Measurements from ENCODE around the gene PTCD2.
A peak's percentile ranks its signal among the peaks of the same experiment; 100 is the strongest.
"Not testable (repeated sequence)": the region's sequence is repeated elsewhere in the genome, so short reads cannot be mapped to it uniquely, and the experiment has no call there.

The PTCD2 gene

DNA sequence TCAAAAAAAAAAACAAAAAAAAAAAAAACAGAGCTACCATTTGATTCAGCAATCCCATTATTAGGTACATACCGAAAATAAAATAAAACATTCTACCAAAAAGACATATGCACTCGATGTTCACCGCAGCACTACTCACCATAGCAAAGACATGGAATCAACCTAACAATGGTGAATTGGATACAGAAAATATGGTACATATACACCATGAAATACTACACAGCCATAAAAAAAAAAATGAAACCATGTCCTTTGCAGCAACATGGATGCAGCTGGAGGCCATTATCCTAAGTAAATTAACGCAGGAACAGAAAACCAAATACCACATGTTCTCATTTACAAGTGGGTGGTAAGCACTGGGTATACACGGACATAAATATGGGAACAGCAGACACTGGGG lies 21.5 kb upstream of the PTCD2 start:
- no peak for DNase-seq

DNA sequence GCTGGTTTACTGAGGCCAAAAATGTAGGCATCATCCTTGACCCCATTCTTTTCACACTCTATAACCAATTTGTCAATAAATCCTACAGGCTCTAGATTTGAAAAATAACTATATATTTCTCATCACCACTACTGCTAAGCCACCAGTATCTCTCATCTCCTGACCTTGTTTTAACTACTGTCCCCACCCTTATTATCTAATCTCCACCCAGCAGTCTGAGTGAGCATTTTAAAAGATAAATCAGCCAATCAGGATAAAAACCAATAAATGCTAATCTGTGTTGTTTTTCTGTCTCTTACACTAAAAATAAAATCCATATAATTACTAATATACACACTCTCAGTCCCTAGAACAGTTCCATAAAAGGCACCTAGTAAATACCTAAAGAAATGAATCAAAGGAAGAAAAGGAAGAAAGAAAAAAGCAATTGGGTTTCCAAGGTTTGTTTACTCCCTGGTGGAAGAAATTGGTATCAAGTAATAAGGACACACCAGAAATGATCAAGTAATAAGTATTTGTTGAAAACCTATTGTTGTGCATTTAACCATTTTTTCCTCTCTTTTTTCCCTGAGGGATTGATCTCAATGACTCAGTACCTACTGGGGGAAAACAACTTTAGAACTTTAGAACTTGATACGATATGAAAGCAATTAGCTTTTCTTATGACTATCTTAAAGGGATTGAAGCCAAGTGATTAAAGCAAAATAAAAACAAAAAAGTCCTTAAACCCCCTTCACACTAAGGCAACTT lies 19.4 kb upstream of the PTCD2 start:
- no peak for DNase-seq

DNA sequence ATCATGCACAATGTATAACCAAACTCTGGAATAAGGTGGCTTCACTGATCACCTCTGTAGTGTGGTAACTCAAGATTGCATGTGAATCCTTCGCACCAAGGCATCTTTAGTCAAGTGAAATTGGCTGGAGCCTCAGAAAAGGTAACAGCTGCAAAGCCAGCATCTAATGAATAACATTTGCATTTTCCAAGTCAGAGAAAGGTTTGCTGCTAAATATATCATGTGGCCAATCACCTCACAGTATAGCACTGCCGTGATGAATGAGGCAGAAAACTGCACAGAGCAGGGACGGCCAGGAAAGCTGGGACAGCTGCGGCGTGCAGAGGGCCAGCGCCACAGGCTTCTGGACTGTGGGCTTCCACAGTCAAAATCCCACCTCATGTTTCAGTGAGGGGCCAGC lies 18.6 kb upstream of the PTCD2 start:
- DNase-seq: no peak

DNA sequence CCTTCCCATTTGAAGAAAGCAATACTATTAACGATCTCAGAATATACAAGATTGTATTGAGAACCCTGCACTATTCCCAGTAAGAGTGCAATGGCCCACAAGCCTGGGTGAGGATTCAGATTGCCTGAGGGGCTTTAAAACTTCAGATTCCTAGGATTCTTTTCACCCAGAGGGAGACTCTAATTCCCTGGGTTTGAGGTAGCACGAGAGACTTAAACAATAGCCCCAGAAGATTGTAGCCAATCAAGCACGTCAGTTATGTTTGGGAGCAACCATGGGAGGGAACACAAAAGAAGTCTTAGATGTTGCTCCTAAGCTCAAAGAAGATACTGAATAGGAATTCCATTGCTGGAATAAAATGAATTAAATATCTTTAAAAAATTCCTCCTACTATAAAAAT lies 18.0 kb upstream of the PTCD2 start:
- no peak for DNase-seq

DNA sequence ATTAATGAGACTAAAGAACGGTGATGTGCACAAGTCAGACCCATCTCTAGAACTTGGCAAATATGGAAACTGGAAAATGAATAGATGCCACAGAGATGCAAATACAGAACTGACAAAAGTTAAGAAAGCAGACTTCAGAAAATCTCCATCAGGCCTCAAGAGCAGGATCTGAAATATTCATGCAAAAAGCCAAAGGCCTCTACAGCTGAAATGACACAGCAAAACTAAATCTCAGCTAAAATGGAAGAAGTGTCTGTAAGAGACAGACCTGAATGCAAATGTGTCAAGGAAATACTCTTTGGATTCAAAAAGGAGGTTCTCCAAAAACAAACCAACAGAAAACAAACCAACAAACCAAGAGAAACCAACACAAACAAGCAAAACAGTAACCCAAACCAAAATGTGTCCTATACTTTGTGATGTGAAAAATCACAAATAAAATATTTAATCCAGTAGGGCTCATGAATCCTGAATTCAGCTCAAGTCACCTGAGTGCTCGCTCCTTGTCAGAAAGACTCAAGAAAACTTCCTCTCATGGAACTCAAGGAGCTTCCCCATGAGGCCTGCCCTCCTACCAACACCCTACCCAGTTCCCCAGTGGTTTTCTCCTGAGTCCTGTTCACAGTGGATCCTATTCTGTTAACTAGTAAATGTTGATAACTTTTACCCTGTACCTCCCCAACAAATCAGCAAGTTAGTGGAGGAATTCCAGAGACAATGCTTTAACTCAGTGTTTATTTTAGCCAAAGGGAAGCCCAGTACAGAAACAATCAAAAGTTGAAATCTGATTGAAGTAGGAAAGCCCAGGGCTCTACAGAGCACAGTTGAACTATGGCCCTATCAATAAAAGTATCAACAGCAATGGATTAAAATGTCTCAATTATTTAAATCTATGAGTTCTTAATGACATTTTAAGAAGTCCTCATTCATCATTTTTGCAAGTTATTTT lies 14.7 kb upstream of the PTCD2 start:
- DNase-seq: no peak

DNA sequence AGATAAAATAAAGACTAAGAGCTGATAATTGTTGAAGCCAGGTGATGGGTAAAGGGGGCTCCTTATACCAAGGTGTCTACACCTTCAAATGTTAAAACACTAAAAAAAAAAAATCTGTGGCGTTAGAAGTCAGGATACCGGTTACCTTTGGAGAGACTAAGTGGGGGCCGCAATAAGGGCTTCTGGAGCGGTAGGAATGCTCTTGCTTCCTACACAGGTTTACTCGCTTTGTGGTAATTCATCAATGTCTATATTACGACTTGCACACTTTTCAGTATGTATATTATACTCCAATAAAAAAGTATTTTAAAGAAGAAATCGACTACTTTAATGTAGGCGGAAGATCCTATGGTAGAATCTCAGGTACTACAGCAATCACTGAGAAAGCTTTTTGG lies 12.6 kb upstream of the PTCD2 start:
- DNase-seq: no peak

DNA sequence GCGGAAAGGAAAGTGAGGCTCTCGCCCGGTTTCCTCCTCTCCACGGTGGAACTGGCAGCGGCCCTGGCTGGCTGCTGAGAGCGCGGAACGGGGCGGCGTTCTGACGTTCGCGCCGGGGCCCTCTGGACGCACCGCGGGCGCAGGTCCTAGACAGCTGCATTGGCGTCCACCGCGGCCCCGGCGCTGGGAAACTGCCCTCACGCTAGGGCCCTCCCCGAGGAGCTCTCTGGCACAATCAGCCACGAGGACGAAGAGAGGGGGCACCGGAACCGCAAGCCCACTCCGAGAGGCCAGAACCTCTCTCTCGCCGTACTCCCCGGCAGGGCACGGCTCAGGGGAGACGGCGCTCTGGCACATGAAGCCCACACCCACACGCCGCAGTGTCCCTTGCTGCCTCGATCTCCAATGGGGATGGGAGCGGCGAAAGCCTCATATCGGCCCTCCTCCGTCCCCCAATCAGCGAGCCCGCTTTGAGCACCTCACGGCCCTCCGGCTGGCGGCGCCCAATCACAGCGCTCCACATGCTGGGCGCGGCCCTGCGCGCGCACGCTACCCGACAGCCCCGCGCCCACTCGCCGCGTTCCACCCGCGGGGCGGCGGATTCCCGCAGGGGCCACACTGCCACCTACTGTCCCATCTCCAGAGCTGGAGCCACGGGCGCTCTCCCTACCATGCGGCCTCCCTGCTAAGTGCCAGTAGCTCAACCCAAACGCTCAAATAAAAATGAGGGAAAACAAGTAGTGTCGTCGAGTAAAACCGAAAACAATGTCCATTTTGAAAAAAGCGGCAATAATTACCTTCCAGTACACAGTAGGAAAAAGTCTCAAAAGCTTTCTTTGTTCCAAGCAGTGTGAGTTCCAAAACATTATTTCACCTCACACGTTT lies 12.0 kb upstream of the PTCD2 start:
- peak; percentile 97 for DNase-seq

DNA sequence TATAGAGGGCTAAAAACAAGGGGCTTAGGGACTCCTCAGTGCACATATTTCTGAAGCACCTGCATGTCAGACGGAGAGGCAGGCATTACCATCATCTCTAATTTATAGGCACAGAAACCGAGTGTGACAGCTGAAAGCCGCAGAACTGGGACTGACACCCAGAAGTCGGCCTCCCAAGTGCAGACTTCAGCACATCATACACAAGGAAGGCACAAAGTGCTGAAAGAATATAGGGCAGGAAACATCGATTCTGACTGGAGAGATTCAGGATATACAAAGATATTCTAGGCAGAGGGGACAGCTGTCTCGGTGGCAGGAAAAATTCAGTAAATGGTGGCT lies 11.4 kb upstream of the PTCD2 start:
- DNase-seq: no peak

DNA sequence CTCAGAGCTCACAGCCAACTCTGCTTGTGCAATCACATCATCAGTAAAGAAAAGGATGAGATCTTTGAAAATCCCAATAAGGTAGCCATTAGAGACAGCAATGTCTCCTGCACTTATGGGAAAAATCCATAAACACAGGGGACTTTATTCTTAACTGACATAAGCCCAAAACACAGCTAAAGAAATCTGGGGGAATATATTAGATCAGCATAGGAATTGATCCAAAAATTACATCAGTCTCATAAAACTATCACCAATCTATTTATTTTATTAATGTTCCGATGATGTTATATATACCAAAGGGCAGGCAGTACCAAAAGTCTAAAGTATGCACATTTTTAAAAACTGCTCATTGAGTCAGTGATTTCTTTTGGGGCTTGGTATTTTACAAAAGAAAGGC lies 7.0 kb upstream of the PTCD2 start:
- no peak for DNase-seq

DNA sequence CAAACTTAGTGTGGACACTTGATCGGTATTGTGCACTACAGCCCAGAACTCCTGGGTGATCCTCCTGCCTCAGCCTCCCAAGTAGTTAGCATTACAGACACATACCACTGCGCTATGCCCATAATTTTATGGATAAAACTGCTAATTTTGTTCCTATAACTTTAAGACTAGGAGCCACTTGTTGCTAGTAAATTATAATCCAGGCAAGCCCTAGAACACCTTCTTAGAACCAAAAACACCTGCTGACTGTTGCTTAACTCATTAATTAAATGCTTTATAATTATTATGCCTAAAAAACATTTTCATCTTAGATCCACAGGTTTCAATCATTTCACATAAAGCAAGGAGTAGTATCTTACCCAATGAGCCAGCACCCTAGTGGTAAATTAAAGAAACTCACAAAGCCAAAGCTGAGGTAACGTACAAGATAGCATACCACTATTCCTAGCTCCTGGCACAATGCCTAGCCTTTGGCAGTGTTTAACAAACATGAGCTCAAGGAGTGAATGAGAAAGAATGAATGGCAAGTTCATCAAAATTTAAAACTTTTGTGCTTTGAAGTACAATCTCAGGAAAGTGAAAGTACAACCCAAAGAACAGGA lies 5.5 kb upstream of the PTCD2 start:
- DNase-seq: no peak

DNA sequence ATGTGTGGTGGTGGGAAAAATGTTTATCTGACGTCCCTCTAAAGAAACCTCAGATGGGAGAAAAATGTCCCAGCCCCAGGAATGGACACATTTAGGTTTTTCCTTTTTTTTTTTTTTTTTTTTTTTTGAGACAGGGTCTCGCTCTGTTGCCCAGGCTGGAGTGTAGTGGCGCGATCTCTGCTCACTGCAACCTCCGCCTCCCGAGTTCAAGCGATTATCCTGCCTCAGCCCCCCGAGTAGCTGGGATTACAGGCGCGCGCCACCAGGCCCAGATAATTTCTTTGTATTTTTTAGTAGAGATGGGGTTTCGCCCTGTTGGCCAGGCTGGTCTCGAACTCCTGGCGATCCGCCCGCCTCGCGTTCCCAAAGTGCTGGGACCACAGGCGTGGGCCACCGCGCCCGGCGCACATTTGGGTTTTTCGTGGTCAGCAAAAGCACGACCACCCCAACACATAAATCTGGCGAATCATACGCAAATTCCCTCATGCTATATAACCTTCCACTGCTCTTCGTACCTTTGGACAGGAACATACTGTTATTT lies 668 bp upstream of the PTCD2 start:
- DNase-seq: not testable (repeated sequence)

DNA sequence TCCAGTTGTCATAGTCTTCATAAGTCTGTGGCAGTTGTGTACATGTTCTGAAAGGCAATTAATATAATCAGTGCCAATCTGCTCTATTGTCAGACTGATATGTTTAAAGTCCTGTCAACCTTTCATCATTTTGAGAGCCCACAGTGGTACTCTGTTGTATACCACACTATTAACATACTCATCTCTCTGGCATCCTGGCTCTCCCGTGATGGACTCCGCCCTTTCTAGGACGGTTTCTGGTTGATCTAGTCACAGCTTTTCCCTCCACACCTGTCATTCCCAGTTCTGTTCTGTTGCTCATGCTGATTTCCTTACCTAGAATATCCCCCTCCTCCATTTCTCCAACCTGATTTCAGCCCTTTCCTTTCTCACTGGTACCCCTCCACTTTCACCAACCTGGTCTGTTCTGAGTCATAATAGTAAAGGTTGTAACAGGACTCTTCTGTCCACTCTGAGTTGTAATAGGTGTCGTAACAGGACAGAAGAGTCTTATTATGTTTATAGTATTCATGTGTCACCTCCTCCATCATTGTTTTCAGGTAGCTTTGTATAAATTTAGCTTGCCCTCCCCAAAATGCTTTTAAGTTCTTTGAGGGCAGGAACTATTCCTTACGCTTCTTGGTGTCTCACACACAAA lies 4.1 kb downstream of the PTCD2 start:
- DNase-seq: no peak

DNA sequence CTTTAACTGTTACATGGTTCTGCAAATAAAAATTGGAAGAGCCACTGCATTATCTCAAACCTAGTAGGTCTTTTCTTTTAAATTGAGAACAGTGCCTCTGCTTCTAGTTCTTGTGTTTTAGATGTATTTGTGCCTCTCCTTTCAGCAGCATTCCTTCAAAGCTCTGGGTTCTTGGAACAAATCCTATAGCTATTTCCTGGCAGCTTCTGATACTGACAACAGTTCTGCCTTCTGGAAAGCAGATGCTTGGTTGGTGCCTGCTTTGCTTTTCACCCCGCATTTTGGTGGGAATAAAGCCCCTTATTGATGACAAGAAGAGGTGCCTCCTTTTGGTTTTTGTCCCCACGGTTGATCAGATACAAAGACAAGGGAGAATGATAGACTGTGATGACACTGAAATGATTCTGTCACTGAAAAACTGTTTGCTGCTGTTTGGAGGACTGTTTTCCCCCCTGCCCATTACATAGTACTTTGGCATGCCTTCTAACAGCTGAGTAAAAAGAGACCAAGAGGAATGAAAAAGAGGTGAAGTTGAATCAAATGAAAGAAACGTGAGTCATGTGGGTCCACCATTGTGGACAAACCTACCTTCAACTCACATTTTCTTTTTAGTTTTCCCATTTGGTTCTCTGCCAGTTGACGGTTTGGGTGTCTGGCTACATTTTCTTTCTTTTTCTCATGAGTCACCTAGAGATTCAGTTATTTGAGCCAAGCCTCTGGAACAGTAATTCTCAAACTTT lies 5.6 kb downstream of the PTCD2 start:
- no peak for DNase-seq

DNA sequence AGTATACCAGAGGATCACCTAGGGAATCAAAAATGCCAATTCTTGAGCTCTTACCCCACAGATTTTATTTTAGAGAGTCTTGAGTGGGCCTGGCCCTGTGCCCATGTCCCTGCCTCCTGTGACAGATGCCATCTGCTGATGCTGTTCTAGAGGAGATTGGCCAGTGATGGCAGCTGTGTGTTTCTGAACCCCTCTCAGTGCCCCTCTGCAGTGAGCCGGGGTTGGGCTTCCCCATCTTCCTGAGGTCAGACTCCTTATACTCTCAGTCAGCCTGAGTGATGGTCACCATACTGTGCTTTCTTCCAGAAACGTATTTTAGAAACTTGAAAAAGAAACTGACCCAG lies 6.1 kb downstream of the PTCD2 start:
- DNase-seq: no peak

DNA sequence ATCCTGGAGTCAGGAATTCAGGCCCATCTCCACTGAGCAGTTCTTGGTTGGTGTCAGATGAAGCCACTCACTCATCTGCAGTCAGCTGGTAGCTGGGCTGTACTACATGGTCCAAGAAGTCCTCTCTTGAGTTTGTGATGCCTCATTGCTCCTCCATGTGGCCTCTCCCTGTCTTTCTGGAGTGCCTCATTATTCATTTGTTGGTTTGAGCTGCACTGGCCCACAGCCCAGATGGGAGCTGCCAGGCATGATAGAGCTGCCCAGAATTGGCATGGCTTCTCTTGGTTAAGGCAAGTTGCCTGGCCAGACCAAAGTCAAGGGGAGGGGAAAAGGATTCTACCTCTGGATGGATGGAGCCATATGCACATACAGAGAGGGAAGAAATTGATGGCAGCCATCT lies 8.0 kb downstream of the PTCD2 start:
- DNase-seq: no peak

DNA sequence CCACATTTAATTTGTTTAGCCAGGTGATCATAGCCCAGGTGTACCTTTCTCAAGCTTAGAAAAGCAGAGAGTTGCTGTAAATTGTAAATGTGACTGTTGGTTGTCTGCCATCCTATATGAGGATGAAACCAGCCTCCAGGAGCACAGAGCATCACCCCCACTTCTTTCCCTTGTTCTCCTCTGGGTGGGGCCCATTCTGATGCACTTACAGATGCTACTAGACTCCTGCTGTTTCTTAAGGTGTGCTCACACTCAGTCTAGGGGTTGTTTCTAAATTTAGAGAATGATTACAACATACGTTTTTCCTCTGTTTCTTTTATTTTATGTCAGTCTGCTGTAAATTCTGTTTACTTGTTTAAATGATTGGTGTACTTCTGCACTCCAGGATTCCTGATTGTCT lies 10.5 kb downstream of the PTCD2 start:
- DNase-seq: no peak

DNA sequence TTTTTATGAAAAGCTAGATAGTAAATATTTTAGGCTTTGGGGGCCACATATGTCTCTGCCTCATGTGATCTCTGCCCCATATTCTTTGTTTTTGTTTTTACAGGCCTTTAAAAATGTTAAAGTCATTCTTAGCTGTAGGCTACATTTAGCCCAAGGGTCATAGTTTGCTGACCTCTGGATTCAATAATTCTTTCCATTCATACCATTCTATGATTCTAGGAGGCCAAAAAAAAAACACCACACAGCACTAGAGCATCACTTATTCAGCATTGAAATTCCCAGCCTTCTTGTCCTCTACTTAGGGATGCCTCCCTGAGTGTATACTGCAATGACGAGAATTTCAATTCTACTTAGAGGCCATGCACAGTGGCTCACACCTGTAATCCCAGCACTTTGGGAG lies 17.0 kb downstream of the PTCD2 start:
- no peak for DNase-seq

DNA sequence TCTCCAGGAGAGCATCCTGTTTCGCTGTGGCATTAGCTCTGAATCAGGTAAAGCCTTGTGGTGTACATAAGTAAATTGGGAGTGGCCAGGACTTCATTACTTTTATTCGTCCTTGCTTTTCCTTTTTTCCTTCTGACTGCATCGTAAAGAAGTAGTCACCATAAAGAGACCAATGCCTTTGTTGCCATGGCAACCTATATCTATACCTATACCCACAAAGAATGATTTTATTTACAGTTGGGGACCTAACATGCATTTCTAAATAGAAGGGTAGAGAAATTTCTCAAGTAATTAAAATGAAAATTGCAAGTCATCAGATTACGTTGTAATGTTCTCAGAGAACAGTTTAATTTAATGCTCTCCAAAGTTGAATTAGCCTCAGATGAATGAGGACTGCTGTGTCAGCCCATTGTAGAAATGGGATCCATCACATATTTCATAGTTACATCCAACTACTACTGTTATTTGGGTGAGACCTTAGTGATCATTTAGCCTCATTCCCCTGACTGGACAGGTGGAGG lies 18.6 kb downstream of the PTCD2 start:
- DNase-seq: no peak

DNA sequence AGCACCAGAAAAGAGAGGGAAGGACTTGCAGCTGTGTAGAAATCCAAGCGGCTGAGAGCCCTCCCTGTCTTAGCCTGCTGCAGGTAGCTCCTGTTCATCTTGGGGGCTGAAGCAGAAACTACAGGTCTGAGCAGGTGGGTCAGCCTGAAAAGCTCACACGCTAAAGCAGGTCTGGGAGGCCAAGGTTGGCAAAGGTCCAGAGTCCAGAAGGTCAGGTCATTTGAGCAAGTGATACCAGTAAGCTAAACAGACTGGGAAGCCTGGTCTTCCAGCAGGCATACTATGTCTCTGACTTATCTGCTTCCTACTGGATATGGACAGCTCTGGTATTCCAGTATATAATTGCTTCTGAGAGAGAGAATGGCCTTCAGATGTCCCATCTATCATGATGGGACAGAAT lies 26.2 kb downstream of the PTCD2 start:
- DNase-seq: no peak

DNA sequence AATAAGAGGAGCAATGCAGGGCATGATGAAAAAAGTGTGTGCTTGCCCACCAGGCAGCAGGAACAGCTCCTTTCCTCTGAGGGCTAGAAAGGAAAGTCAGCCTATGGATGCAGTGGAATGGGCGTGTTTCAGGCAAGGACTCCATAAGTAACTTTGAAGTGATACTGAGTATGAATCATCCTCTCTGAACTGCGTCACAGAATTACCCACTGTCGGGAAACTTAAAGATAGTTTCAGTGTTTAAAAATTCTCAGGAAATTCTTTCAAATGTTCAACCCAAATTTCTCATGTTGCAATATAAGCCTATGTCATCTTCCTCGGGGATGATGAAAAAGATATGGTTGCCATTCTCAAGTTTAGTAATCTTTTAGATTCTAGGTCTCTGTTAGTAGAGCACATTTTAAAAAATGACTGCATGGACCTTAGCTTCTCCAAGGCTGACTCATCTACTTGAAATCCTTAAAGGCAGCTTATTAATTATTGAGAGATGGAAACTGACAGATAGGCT lies 27.7 kb downstream of the PTCD2 start:
- DNase-seq: no peak

DNA sequence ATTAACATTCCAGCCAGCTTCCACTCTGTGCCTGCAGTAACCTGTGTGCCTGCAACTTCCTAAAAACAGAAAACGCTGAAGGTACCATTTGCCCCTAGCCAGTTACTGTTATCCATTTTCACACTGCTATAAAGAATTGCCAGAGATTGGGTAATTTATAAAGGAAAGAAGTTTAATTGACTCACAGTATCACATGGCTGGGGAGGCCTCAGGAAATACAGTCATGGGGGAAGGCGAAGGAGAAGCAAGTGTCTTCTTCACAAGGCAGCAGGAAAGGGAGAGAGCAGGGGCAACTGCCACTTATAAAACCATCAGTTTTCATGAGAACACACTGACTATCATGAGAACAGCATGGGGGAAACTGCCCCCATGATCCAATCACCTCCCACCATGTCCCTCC lies 31.2 kb downstream of the PTCD2 start:
- DNase-seq: no peak

All from right forelimb (tissue), 1 donor.